Thyroid gland (tissue), 4 donors: ENCODE data around the gene TMEM8B. TPM values are rescaled to one million over a fixed set of nuclear protein-coding genes. Genes with fewer than 3 reads are reported as not detected.

Experiments used
- DNase-seq, 2 donors: peaks; one replicate each; pipeline ENCODE4 v3.0.0-alpha.2; 2019
- H3K27ac ChIP-seq, 3 donors: fragments of 200-600 bp; sonication (generic); 1 replicate in 2 of 3; 2 replicates in 1 of 3; pipeline ENCODE4 v1.5.1; 2016 to 2019; ENCODE audit warnings: mild to moderate bottlenecking in 1 of 3, moderate library complexity in 1 of 3
- H3K27me3 ChIP-seq: fragments of 200-600 bp; sonication (generic); one replicate; pipeline ENCODE4 v1.5.1; 2019
- H3K36me3 ChIP-seq, 2 donors: fragments of 200-600 bp; sonication (generic); one replicate each; pipeline ENCODE4 v1.5.1; 2016 to 2019
- H3K4me1 ChIP-seq, 2 donors: fragments of 200-600 bp; sonication (generic); one replicate each; pipeline ENCODE4 v1.5.1; 2017 to 2019
- H3K4me3 ChIP-seq, 3 donors: fragments of 200-600 bp; sonication (generic); replicated peaks in 1 of 3; 1 replicate in 2 of 3; 2 replicates in 1 of 3; pipeline ENCODE4 v1.5.1; 2016; ENCODE audit warnings: mild to moderate bottlenecking in 1 of 3
- H3K9me3 ChIP-seq: fragments of 200-600 bp; sonication (generic); one replicate; pipeline ENCODE4 v1.5.1; 2017
- CTCF ChIP-seq, 6 experiments: fragments of 200-600 bp in 3 of 6; fragments of 450-650 bp in 3 of 6; sonication (generic) in 3 of 6; IDR thresholded peaks; one replicate each; pipeline ENCODE4 v1.5.1; 2016 to 2019; ENCODE audit warnings: antibody characterized with exemption in 6 of 6, mild to moderate bottlenecking in 2 of 6, inconsistent platforms in 1 of 6, moderate library complexity in 1 of 6
- POLR2A ChIP-seq, 2 donors: fragments of 450-650 bp; IDR thresholded peaks; one replicate each; pipeline ENCODE4 v1.6.1; 2017; ENCODE audit warnings: antibody characterized with exemption in 2 of 2, mild to moderate bottlenecking in 2 of 2, moderate library complexity in 1 of 2
- WGBS, 2 donors: methylation state at CpG; one replicate each; pipeline ENCODE4 v1.1.5; 2017; 5-methylcytosine and 5-hydroxymethylcytosine counted together
- intact Hi-C: fragments of 100-400 bp; cut with DNase I; formaldehyde crosslinking; loops from one replicate; pipeline ENCODE4 v1.15.1; 2023
- total RNA-seq, 4 donors: library from RNA; depleted of rRNA; stranded (reverse); fragments of >200 nt; gene quantifications; one replicate each; pipeline ENCODE4 v1.2.3, GENCODE V29; 2016

TMEM8B gene
- total RNA-seq, 4 donors from 2014 or later, result 8.5 to 17.4 (median 15.8) TPM

GRCh38 chr9:35864695-35865255, 35.7 kb downstream of the TMEM8B start:
- H3K27me3 ChIP-seq, result no peaks in the 10 kb centered on the region
- no peak overlapping the region for H3K27ac ChIP-seq
- no peak overlapping the region for H3K4me3 ChIP-seq
- H3K4me1 ChIP-seq, result no peaks in the 10 kb centered on the region
- intact Hi-C loops, result no loop called here
- no peak for TF ChIP-seq POLR2A (IDR thresholded peaks at IDR 0.05)
- TF ChIP-seq CTCF (IDR thresholded peaks at IDR 0.05), result no peak
- no peak for DNase-seq
- no peaks in the 10 kb centered on the region for H3K36me3 ChIP-seq
- no peaks in the 10 kb centered on the region for H3K9me3 ChIP-seq
- WGBS, 2 donors, result 78 to 88% methylated on average over 8 of the region's 8 CpGs

- Histone ChIP-seq H3K4me1 (no peaks in the 10 kb centered on the region), H3K9me3 (no peaks in the 10 kb centered on the region), H3K36me3 (no peaks in the 10 kb centered on the region), H3K4me3 (no peak overlapping the region), H3K27me3 (no peaks in the 10 kb centered on the region), H3K27ac (no peak overlapping the region)
- 92 to 94% methylated on average over 4 of the region's 4 CpGs for WGBS, 2 donors
- intact Hi-C loops, result no loop called here
- TF ChIP-seq CTCF (IDR thresholded peaks at IDR 0.05), result no peak
- no peak for TF ChIP-seq POLR2A (IDR thresholded peaks at IDR 0.05)
- DNase-seq, result no peak
These were observed 38.5 kb downstream of the TMEM8B start for GRCh38 chr9:35867538-35867937.

DNA sequence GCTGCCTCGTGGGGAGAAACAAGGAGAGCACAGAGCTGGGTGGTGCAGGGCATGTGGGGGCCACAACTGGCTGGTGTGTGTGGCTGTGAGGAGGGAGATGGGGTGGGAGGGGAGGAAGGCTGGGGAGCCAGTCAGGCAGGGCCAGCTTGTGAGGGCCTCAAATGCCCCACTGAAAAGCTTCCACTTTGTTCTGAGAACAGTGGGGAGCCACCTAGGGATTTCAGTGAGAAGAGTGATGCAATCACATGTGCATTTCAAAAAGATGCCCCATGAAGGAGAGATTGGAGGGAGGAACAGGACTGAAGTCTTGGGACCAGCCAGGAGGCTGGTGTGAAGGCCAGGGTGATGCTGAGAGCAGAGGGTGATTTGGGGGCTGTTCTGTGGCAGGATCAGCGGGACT, 39.9 kb downstream of the TMEM8B start:
- intact Hi-C loops, result no loop called here
- Histone ChIP-seq H3K4me1 (no peaks in the 10 kb centered on the region), H3K36me3 (no peaks in the 10 kb centered on the region), H3K9me3 (no peaks in the 10 kb centered on the region), H3K4me3 (no peak overlapping the region), H3K27ac (no peak overlapping the region), H3K27me3 (no peaks in the 10 kb centered on the region)
- no peak for DNase-seq
- TF ChIP-seq CTCF (IDR thresholded peaks at IDR 0.05), result no peak
- no peak for TF ChIP-seq POLR2A (IDR thresholded peaks at IDR 0.05)
- WGBS, 2 donors, result 63 to 79% methylated on average over 2 of the region's 2 CpGs

GRCh38 chr9:35869621-35870216, 40.7 kb downstream of the TMEM8B start:
- H3K9me3 ChIP-seq, result no peaks in the 10 kb centered on the region
- no peak for TF ChIP-seq CTCF (IDR thresholded peaks at IDR 0.05)
- no peak for TF ChIP-seq POLR2A (IDR thresholded peaks at IDR 0.05)
- intact Hi-C loops, result no loop called here
- 89 to 95% methylated on average over 11 to 12 of the region's 19 CpGs for WGBS, 2 donors
- no peaks in the 10 kb centered on the region for H3K27me3 ChIP-seq
- no peak overlapping the region for H3K27ac ChIP-seq
- no peak for DNase-seq
- H3K4me3 ChIP-seq, result no peak overlapping the region
- no peaks in the 10 kb centered on the region for H3K4me1 ChIP-seq
- no peaks in the 10 kb centered on the region for H3K36me3 ChIP-seq

- TF ChIP-seq POLR2A (IDR thresholded peaks at IDR 0.05) (no peak), CTCF (IDR thresholded peaks at IDR 0.05) (no peak)
- 88% methylated on average over 8 of the region's 8 CpGs for WGBS, 2 donors
- no peaks in the 10 kb centered on the region for H3K4me1 ChIP-seq
- H3K36me3 ChIP-seq, result no peaks in the 10 kb centered on the region
- H3K9me3 ChIP-seq, result no peaks in the 10 kb centered on the region
- H3K4me3 ChIP-seq, result no peak within 1 kb of the TSS
- intact Hi-C loops, result no loop called here
- no peak for DNase-seq
- H3K27me3 ChIP-seq, result no peaks in the 10 kb centered on the region
- H3K27ac ChIP-seq, result no peak within 1 kb of the TSS
These were observed 41.4 kb downstream of the TMEM8B start, which contains the start of gene OR13J1 for GRCh38 chr9:35870351-35870923. Gene OR13J1, minus strand, starts transcription at chr9:35870401. Its CDS starts 0 bp downstream, at chr9:35870401.
